Duodenal mucosa (tissue), 2 donors: ENCODE results near the gene LTBP2.

ENCODE experiments used
- H3K27ac ChIP-seq: one replicate; pipeline ENCODE4 v1.7.0; 2013; ENCODE audit warnings: low read depth, low read length
- H3K27me3 ChIP-seq, 2 donors: one replicate each; pipeline ENCODE4 v1.7.0; 2013; ENCODE audit warnings: low read length in 2 of 2, control low read depth in 1 of 2; ENCODE audit not compliant: insufficient read depth in 2 of 2, control insufficient read depth in 1 of 2
- H3K36me3 ChIP-seq, 2 donors: one replicate each; pipeline ENCODE4 v1.7.0; 2013; ENCODE audit warnings: low read length in 2 of 2, control low read depth in 1 of 2; ENCODE audit not compliant: insufficient read depth in 2 of 2, control insufficient read depth in 1 of 2
- H3K4me1 ChIP-seq, 2 donors: one replicate each; pipeline ENCODE4 v1.7.0; 2013; ENCODE audit warnings: low read length in 2 of 2, control low read depth in 1 of 2; ENCODE audit not compliant: insufficient read depth in 2 of 2, control insufficient read depth in 1 of 2
- H3K4me3 ChIP-seq, 2 donors: one replicate each; pipeline ENCODE4 v1.7.0; 2013; ENCODE audit warnings: low read length in 2 of 2, low read depth in 1 of 2
- H3K9ac ChIP-seq, 2 donors: one replicate each; pipeline ENCODE4 v1.7.0; 2013; ENCODE audit warnings: low read length in 2 of 2, low read depth in 1 of 2
- H3K9me3 ChIP-seq, 2 donors: one replicate each; pipeline ENCODE4 v1.7.0; 2013; ENCODE audit warnings: low read length in 2 of 2, control low read depth in 1 of 2; ENCODE audit not compliant: control insufficient read depth in 1 of 2

LTBP2 gene

GRCh38 chr14:74638966-74639365, 26.9 kb upstream of the LTBP2 start:
- Histone ChIP-seq H3K9ac (no peak overlapping the region), H3K27ac (no peak overlapping the region), H3K4me3 (no peak overlapping the region), H3K9me3 (no peaks in the 10 kb centered on the region), H3K36me3 (no peaks in the 10 kb centered on the region), H3K4me1 (no peaks in the 10 kb centered on the region), H3K27me3 (no peaks in the 10 kb centered on the region)

DNA sequence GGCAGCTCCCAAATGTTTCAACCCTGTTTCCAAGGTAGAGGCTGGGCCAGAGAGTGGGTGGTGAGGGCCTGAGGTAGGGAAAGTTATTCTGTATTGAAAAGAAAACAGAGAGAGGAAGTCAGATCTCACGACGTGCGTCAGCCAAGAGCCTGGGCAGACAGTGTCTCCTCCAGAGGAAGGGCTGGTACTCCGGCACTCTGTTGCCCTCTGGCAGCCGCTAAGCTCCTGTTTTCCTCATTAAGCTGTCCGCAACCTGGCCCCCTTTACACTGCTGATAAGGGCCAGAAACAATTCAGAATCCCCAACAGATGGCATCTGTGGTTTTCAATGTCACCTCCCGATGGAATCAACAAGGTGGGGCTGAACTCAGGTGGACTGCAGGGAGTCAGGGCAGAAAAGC, 26.0 kb upstream of the LTBP2 start:
- Histone ChIP-seq H3K9me3 (no peaks in the 10 kb centered on the region), H3K36me3 (no peaks in the 10 kb centered on the region), H3K9ac (no peak overlapping the region), H3K27me3 (no peaks in the 10 kb centered on the region), H3K4me3 (no peak overlapping the region), H3K27ac (no peak overlapping the region), H3K4me1 (no peaks in the 10 kb centered on the region)

DNA sequence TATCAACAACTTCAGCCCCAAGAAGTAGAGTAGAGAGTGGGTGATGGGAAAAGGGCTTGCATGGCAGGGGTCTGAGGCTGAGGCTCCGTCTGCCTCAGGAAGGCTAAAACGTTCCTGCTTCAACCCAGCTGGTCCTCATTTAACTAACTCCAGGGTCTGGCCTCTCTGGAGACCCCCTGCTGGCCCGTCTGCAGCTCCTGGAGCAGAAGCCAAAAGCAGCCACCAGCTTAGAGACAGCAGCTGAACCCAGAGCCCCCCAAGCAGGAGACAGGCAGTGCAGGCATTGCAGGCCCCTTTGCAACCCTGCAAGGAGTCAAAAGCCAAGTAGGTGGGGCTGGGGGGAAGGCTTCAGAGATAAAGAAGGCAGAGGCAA, 25.1 kb upstream of the LTBP2 start:
- no peaks in the 10 kb centered on the region for H3K27me3 ChIP-seq
- H3K9ac ChIP-seq: no peak overlapping the region
- H3K4me1 ChIP-seq: no peaks in the 10 kb centered on the region
- H3K36me3 ChIP-seq: no peaks in the 10 kb centered on the region
- H3K9me3 ChIP-seq: no peaks in the 10 kb centered on the region
- H3K27ac ChIP-seq: no peak overlapping the region
- H3K4me3 ChIP-seq: no peak overlapping the region

DNA sequence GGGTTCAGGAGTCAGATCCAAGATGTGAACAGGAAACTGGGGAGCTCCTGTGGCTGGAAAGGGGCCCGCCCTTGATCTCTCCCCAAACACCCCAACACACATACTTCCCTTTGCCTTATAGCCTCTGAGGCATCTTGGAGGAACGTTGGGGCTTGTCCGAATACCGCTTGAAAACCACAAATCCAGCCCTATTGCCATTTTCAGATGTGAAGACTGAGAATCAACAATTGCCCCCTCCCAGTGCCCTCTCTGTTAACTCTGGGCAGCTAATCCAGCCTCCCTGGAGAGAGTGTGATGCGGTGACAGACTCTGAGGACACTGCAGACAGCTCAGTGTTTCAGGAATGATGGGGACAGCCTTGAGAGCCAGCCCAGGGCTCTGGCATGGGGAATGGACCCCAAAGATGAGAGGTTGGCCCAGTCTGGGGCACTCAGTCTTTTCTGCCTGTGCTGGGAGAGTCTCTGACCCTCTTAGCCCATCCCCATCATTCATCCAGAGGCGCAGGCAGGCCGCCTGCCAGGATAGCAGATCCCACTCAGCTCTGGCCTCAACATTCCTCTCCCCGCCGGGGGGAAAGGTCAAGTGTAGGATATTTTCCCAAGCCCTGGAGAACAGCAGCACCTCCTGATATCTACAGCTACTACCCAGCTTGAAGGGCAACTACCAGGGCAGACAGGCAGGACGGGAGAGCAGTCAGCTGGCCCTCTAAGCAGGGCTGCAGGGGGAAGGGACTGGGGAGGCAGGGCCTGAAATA, 24.6 kb upstream of the LTBP2 start:
- no peak overlapping the region for H3K27ac ChIP-seq
- H3K9me3 ChIP-seq: no peaks in the 10 kb centered on the region
- no peaks in the 10 kb centered on the region for H3K27me3 ChIP-seq
- H3K36me3 ChIP-seq: no peaks in the 10 kb centered on the region
- no peak overlapping the region for H3K9ac ChIP-seq
- no peak overlapping the region for H3K4me3 ChIP-seq
- no peaks in the 10 kb centered on the region for H3K4me1 ChIP-seq

- no peaks in the 10 kb centered on the region for H3K27me3 ChIP-seq
- no peak overlapping the region for H3K27ac ChIP-seq
- no peak overlapping the region for H3K4me3 ChIP-seq
- H3K36me3 ChIP-seq: no peaks in the 10 kb centered on the region
- H3K4me1 ChIP-seq: no peaks in the 10 kb centered on the region
- no peaks in the 10 kb centered on the region for H3K9me3 ChIP-seq
- H3K9ac ChIP-seq: no peak overlapping the region
Measured at GRCh38 chr14:74635847-74636246, 23.8 kb upstream of the LTBP2 start.

DNA sequence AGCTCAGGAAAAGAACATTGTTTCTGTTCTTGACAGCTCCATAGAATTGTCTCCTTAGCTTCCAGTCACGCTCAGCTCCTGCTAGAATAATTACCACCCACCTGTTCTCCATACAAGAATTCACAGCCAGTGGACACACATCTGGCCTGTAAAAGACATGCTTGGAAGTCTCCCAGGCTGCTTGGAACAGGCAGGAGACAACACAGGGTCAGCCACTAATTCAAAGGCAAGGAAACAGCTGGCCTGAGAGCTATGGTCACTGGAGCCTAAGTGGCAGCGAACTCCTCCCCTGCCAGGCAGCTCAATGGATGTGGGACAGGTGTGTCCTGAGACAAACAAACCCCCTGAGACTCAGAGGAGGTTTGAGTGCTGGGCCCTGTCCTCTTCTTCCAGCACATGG, 22.9 kb upstream of the LTBP2 start:
- H3K9me3 ChIP-seq: no peaks in the 10 kb centered on the region
- H3K4me3 ChIP-seq: no peak overlapping the region
- no peaks in the 10 kb centered on the region for H3K36me3 ChIP-seq
- H3K27me3 ChIP-seq: no peaks in the 10 kb centered on the region
- no peak overlapping the region for H3K9ac ChIP-seq
- no peaks in the 10 kb centered on the region for H3K4me1 ChIP-seq
- H3K27ac ChIP-seq: no peak overlapping the region

- Histone ChIP-seq H3K27me3 (no peaks in the 10 kb centered on the region), H3K27ac (no peak overlapping the region), H3K36me3 (no peaks in the 10 kb centered on the region), H3K4me1 (no peaks in the 10 kb centered on the region), H3K4me3 (no peak overlapping the region), H3K9ac (no peak overlapping the region), H3K9me3 (no peaks in the 10 kb centered on the region)
Measured at GRCh38 chr14:74634481-74634880, 22.4 kb upstream of the LTBP2 start.

GRCh38 chr14:74630881-74631690, 19.0 kb upstream of the LTBP2 start:
- no peaks in the 10 kb centered on the region for H3K36me3 ChIP-seq
- H3K4me1 ChIP-seq: peaks cover 7 to 10% of the 10 kb centered on the region in 2 donors
- no peak overlapping the region for H3K4me3 ChIP-seq
- H3K27ac ChIP-seq: no peak overlapping the region
- H3K9me3 ChIP-seq: no peaks in the 10 kb centered on the region
- H3K27me3 ChIP-seq: no peaks in the 10 kb centered on the region
- H3K9ac ChIP-seq: no peak overlapping the region

- H3K9ac ChIP-seq: no peak overlapping the region
- no peaks in the 10 kb centered on the region for H3K36me3 ChIP-seq
- H3K4me3 ChIP-seq: no peak overlapping the region
Measured at GRCh38 chr14:74628418-74628817, 16.4 kb upstream of the LTBP2 start.

DNA sequence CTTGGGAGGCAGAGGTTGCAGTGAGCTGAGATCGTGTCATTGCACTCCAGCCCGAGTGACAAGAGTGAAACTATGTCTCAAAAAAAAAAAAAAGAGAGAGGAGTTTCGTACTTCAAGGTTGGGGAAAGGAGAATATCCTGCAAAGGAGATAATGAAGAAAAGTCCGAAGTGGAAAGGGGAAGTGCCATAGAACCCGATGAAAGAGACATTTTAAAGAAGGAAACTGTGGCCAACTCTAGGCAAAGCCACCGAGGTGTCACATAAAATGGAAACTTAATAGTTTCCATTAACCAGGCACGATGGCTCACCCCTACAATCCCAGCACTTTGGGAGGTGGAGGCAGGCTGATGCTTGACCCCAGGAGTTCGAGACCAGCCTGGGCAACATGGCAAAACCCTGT, 15.0 kb upstream of the LTBP2 start:
- Histone ChIP-seq H3K27me3 (peaks cover 0 to 5% of the 10 kb centered on the region in 2 donors), H3K36me3 (no peaks in the 10 kb centered on the region), H3K4me3 (no peak overlapping the region), H3K9me3 (no peaks in the 10 kb centered on the region), H3K9ac (no peak overlapping the region), H3K4me1 (peaks cover 7 to 10% of the 10 kb centered on the region in 2 donors), H3K27ac (no peak overlapping the region)

More at GRCh38 chr14:74628418-74628817, 16.4 kb upstream of the LTBP2 start:
- Histone ChIP-seq H3K9me3 (no peaks in the 10 kb centered on the region), H3K4me1 (peaks cover 7 to 10% of the 10 kb centered on the region in 2 donors), H3K27me3 (peaks cover 0 to 5% of the 10 kb centered on the region in 2 donors), H3K27ac (no peak overlapping the region)
